OCI-LY3 (cell line): ENCODE results near the gene ARSK.

Experiments
- H2AFZ ChIP-seq: fragments of 200-600, 300-600 bp; shearing (Covaris generic); 2 replicates; pipeline ENCODE4 v1.6.0; 2014; ENCODE audit warnings: antibody characterized with exemption, low read depth, low read length
- H3K27ac ChIP-seq: fragments of 200-600, 300-600 bp; sonication (generic); 2 replicates; pipeline ENCODE4 v1.5.1; 2014; ENCODE audit warnings: mild to moderate bottlenecking, low read length, moderate library complexity, mixed read lengths
- H3K27me3 ChIP-seq: fragments of 200-600, 300-600 bp; sonication (generic); 2 replicates; pipeline ENCODE4 v1.6.1; 2014; ENCODE audit warnings: low read depth, low read length, mixed read lengths
- H3K36me3 ChIP-seq: fragments of 200-600, 300-600 bp; sonication (generic); replicated peaks from 2 replicates; pipeline ENCODE3; 2014; ENCODE audit warnings: low read depth, low read length, mixed read lengths
- H3K4me1 ChIP-seq: fragments of 300-600, 200-600 bp; sonication (generic); 2 replicates; pipeline ENCODE4 v1.6.1; 2014; ENCODE audit warnings: low read length, mixed read lengths
- H3K4me2 ChIP-seq: fragments of 200-600, 300-600 bp; sonication (generic); 2 replicates; pipeline ENCODE4 v1.6.1; 2014; ENCODE audit warnings: low read length, mixed read lengths
- H3K4me3 ChIP-seq: fragments of 300-600, 200-600 bp; sonication (generic); 2 replicates; pipeline ENCODE4 v1.5.1; 2014; ENCODE audit warnings: antibody characterized with exemption, mild to moderate bottlenecking, low read length, moderate library complexity
- H3K79me2 ChIP-seq: fragments of 300-600, 200-600 bp; shearing (Covaris generic); 2 replicates; pipeline ENCODE4 v1.6.1; 2014; ENCODE audit warnings: mild to moderate bottlenecking, low read length, mixed read lengths
- H3K9ac ChIP-seq: fragments of 300-600, 200-600 bp; shearing (Covaris generic); 2 replicates; pipeline ENCODE4 v1.6.0; 2014; ENCODE audit warnings: mild to moderate bottlenecking, low read length, moderate library complexity
- H3K9me3 ChIP-seq: fragments of 200-600, 300-600 bp; shearing (Covaris generic); 2 replicates; pipeline ENCODE4 v1.6.1; 2014; ENCODE audit warnings: low read length, mixed read lengths; ENCODE audit not compliant: insufficient read depth
- H4K20me1 ChIP-seq: fragments of 200-600, 300-600 bp; sonication (generic); 2 replicates; pipeline ENCODE4 v1.6.1; 2016; ENCODE audit warnings: low read length, mixed read lengths; ENCODE audit not compliant: insufficient read depth
- EZH2phosphoT487 ChIP-seq: fragments of 200-600 bp; shearing (Covaris generic); IDR thresholded peaks from 2 replicates; pipeline ENCODE4 v1.6.1; 2018; ENCODE audit warnings: antibody characterized with exemption, mixed run types, low read depth
- TF ChIP-seq, protein P1 (sequence below): fragments of 200-600, 300-600 bp; sonication (generic); IDR thresholded peaks from 2 replicates; pipeline ENCODE4 v1.5.1; 2014; ENCODE audit warnings: antibody characterized with exemption, low read length, low read depth

ARSK gene

DNA sequence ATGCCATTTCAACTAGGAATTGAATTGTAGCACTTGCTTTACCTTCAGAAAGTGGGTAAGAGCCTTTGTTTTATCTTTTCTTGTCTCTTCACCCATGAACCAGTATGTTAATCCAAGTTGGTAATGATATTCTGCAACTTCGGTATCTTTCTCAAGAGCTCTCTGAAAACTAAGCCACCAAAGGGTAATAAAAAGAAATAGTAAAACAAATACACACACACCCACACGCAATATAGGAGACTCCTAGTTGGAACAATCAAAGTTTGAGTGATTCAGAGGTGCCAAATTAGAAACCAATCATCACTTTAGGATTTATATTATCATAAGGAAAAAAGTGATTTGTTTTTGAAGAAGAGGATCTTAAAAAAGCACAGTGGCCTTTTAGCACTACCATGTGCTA lies 30.5 kb upstream of the ARSK start:
- peaks cover 13% of the 10 kb centered on the region for H3K36me3 ChIP-seq
- no peaks in the 10 kb centered on the region for H3K9me3 ChIP-seq
- H2AFZ ChIP-seq, result no peak overlapping the region
- no peaks in the 10 kb centered on the region for H3K79me2 ChIP-seq
- H4K20me1 ChIP-seq, result no peaks in the 10 kb centered on the region
- H3K4me2 ChIP-seq, result no peak overlapping the region
- no peaks in the 10 kb centered on the region for H3K4me1 ChIP-seq
- no peak for TF ChIP-seq EZH2phosphoT487
- TF ChIP-seq, protein P1, sequence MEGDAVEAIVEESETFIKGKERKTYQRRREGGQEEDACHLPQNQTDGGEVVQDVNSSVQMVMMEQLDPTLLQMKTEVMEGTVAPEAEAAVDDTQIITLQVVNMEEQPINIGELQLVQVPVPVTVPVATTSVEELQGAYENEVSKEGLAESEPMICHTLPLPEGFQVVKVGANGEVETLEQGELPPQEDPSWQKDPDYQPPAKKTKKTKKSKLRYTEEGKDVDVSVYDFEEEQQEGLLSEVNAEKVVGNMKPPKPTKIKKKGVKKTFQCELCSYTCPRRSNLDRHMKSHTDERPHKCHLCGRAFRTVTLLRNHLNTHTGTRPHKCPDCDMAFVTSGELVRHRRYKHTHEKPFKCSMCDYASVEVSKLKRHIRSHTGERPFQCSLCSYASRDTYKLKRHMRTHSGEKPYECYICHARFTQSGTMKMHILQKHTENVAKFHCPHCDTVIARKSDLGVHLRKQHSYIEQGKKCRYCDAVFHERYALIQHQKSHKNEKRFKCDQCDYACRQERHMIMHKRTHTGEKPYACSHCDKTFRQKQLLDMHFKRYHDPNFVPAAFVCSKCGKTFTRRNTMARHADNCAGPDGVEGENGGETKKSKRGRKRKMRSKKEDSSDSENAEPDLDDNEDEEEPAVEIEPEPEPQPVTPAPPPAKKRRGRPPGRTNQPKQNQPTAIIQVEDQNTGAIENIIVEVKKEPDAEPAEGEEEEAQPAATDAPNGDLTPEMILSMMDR, result no peak
- H3K4me3 ChIP-seq, result no peak overlapping the region
- no peaks in the 10 kb centered on the region for H3K27me3 ChIP-seq
- no peak overlapping the region for H3K9ac ChIP-seq
- no peak overlapping the region for H3K27ac ChIP-seq

DNA sequence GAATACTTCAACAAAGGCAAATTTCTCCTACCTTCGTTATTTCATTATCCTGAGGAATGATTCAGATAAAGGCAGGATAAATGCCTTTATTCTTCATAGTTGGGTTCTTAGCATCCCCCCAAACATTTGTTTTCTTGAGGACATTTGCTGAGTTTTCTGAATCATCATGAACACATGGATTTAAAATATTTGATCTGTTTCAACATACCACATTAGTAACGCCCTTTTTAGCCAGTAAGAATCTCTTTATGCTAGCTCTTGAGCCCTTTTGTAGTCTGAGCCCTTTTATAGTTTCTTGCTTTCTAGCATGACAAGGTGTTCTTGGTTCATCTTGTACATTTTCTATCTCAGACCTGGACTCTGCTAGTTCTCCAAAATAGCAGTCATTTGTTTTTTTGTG lies 28.0 kb upstream of the ARSK start:
- no peak overlapping the region for H2AFZ ChIP-seq
- no peaks in the 10 kb centered on the region for H4K20me1 ChIP-seq
- no peaks in the 10 kb centered on the region for H3K79me2 ChIP-seq
- H3K9me3 ChIP-seq, result no peaks in the 10 kb centered on the region
- no peak overlapping the region for H3K4me2 ChIP-seq
- H3K4me1 ChIP-seq, result no peaks in the 10 kb centered on the region
- no peak overlapping the region for H3K4me3 ChIP-seq
- H3K27ac ChIP-seq, result no peak overlapping the region
- H3K36me3 ChIP-seq, result peaks cover 8% of the 10 kb centered on the region
- TF ChIP-seq, protein P1, result no peak
- TF ChIP-seq EZH2phosphoT487, result no peak
- H3K27me3 ChIP-seq, result no peaks in the 10 kb centered on the region
- H3K9ac ChIP-seq, result no peak overlapping the region

DNA sequence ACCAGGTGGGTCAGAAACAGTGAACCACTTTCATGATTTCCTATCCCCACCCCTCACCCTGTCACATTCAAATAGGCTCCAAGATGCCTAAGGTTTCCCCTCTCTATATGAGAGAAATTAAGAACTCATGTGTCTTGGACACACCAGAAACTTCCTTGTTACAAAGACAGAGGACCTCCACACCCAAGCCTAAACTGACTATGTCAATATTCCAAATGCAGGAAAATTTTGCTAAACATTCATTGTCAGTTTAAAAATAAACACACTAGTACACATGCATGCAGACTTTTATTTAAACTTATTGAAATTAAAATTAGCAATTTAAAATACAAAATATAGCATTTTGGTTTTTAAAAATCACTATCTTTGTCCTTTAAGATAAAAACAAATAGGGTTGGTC lies 26.3 kb upstream of the ARSK start:
- Histone ChIP-seq H3K36me3 (peaks cover 8% of the 10 kb centered on the region), H2AFZ (no peak overlapping the region), H3K9ac (no peak overlapping the region), H3K4me1 (no peaks in the 10 kb centered on the region), H3K9me3 (no peaks in the 10 kb centered on the region), H4K20me1 (no peaks in the 10 kb centered on the region), H3K27ac (no peak overlapping the region), H3K27me3 (no peaks in the 10 kb centered on the region), H3K4me3 (no peak overlapping the region), H3K79me2 (no peaks in the 10 kb centered on the region), H3K4me2 (no peak overlapping the region)
- no peak for TF ChIP-seq EZH2phosphoT487
- TF ChIP-seq, protein P1, result no peak

DNA sequence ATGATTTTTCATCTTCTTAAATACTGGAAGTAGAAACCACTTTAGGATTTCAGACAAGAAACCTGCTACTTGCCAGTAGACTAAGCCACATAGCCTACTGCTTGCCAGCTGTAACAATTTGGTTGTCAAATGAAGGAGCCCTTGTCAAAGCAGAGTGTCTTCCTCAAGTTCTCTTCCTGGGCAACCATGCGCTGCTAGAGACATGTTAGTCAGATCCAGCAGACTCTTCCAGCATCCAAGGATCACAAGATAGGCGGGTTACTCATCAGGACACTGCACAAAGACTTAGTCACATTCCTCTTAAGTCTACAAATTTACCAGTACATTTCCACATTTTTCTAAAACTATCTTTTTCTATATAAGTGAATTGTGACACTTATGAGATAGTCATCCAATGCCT lies 24.5 kb upstream of the ARSK start:
- Histone ChIP-seq H3K4me2 (no peak overlapping the region), H4K20me1 (no peaks in the 10 kb centered on the region), H3K4me1 (no peaks in the 10 kb centered on the region), H3K4me3 (no peak overlapping the region), H3K79me2 (no peaks in the 10 kb centered on the region), H3K9me3 (no peaks in the 10 kb centered on the region), H2AFZ (no peak overlapping the region), H3K27ac (no peak overlapping the region), H3K9ac (no peak overlapping the region), H3K36me3 (peaks cover 8% of the 10 kb centered on the region), H3K27me3 (no peaks in the 10 kb centered on the region)
- TF ChIP-seq EZH2phosphoT487, result no peak
- TF ChIP-seq, protein P1, result no peak
